Measurements from ENCODE around the gene KIAA1755.

Gene KIAA1755

DNA sequence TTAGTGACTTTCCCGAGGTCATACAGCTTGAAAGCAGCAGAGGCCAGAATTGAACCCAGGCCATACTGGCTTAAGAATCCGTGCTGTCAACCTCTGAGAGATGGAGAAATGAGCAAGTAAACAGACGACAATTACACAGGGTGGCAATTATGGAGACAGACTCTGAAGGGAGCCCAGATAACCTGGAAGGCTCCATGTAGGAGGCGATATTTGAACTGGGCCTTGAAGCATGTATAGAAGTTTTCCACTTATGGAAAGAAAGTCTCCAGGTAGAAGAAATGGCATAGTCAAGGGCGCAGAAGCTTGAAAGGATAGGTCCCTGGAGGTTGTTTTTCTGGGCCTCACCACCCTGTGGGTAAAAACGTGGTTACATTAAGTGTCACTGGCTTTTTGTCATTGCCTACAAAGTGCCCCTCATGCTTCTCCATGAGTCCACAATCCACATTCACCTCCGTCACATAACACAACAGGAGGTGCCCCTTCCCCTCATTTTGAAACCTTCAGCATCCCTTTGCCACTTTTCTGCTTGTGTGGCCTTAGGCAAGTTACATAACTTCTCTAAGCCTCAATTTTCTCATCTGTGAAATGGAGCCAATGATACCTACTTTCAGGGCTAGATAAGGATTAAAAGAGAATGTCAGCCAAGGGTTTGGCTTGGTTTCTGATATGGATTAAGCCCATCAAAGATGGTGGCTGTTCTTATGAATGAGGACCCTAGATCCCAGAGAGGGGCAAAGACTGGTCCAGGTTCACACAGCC lies 37.6 kb upstream of the KIAA1755 start:
- H3K4me3 ChIP-seq (ENCODE audit: low read length): no peak overlapping the region
- no peak for DNase-seq (ENCODE audit: low read depth)
- TF ChIP-seq, protein P1, sequence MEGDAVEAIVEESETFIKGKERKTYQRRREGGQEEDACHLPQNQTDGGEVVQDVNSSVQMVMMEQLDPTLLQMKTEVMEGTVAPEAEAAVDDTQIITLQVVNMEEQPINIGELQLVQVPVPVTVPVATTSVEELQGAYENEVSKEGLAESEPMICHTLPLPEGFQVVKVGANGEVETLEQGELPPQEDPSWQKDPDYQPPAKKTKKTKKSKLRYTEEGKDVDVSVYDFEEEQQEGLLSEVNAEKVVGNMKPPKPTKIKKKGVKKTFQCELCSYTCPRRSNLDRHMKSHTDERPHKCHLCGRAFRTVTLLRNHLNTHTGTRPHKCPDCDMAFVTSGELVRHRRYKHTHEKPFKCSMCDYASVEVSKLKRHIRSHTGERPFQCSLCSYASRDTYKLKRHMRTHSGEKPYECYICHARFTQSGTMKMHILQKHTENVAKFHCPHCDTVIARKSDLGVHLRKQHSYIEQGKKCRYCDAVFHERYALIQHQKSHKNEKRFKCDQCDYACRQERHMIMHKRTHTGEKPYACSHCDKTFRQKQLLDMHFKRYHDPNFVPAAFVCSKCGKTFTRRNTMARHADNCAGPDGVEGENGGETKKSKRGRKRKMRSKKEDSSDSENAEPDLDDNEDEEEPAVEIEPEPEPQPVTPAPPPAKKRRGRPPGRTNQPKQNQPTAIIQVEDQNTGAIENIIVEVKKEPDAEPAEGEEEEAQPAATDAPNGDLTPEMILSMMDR (conservative IDR thresholded peaks at IDR 0.05; ENCODE audit: low read depth, low read length): no peak

DNA sequence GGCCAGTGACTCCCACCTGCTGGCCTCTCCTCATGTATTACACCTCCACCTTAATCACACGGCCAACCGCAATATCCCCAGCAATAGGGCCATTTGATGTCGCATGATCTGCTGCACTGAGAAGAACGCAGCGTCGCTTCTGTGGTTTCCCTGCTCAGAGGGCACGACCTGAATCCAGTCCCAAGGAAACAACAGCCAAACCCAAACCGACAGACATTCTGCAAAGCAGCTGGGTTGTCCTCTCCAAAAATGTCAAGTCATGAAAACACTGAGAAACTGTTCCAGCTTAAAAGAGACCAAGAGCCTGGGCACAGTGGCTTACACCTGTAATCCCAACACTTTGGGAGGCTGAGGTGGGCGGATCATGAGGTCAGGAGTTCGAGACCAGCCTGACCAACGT lies 35.9 kb upstream of the KIAA1755 start:
- no peak for DNase-seq (ENCODE audit: low read depth)
- no peak overlapping the region for H3K4me3 ChIP-seq (ENCODE audit: low read length)
- TF ChIP-seq, protein P1 (conservative IDR thresholded peaks at IDR 0.05; ENCODE audit: low read depth, low read length): no peak

DNA sequence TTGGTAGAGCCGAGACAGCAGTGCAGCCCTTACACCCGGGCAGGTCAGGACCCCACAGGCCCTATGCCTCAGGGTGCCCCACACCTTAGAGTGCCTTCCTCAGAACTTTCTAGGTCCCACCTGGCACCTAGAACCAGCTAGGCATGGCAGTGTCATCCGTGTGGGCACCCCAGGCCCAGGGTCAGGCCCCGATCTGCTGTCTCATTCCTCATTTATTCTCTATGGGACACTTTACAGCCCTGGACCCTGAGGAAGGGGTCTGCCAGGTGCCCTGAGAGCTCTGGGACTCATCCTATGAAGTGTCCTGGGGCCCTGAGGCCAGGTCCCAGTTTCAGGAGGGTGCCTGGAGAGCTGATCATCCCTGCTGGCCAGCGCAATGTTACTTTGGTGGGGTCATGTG lies 35.3 kb upstream of the KIAA1755 start:
- DNase-seq (ENCODE audit: low read depth): no peak
- no peak overlapping the region for H3K4me3 ChIP-seq (ENCODE audit: low read length)
- TF ChIP-seq, protein P1 (conservative IDR thresholded peaks at IDR 0.05; ENCODE audit: low read depth, low read length): no peak

DNA sequence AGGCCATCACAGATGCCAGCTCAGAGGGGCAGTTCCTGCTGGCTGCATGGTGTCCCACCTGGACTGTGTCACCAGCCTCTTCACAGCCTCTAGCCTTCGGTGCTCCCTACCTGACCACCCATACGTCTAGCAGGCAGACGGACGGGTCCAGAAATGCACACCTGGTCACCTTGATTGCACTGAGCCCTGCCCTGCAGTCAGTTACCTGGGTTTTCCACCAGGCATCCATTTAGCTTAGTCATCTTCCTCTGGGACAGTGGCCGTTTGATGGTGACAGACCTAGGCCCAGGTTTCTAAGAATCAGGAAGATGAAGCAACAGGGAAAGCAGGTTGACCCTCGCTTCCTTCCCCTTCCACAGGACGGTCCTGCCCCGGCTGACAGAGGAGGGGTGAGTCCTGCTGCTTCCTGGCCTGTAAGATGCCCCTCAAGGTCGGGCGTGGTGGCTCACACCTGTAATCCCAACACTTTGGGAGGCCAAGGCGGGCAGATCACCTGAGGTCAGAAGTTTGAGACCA lies 33.6 kb upstream of the KIAA1755 start:
- no peak overlapping the region for H3K4me3 ChIP-seq (ENCODE audit: low read length)
- DNase-seq (ENCODE audit: low read depth): no peak
- TF ChIP-seq, protein P1 (conservative IDR thresholded peaks at IDR 0.05; ENCODE audit: low read depth, low read length): no peak

DNA sequence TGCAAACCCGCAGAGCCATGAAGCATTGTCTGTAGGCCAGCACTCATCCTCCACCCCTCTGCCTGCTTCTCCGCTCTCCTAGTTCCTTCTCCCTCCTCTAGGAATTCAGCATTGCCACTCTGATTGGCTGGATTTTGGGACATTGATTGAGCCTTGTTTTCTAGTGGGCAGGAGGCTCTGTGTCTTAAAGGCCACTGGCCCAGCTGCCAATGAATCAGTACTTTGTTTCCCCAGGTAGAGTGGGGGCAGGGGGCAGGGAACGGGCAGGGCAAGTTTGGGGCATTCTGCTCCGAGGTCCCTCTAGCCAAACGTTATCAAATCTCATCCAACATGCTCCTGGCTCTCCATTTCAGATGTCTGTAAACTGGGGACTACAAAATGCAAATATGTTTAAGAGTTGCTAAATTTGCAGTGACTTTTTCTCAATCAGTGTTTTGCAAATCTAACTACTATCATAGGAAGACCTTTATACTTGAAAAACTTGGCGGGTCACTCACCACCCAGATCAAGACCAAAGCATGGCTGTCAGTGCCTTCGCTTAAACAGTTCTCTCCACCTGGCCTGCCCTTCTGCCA lies 33.0 kb upstream of the KIAA1755 start:
- no peak overlapping the region for H3K4me3 ChIP-seq (ENCODE audit: low read length)
- TF ChIP-seq, protein P1 (conservative IDR thresholded peaks at IDR 0.05; ENCODE audit: low read depth, low read length): no peak

DNA sequence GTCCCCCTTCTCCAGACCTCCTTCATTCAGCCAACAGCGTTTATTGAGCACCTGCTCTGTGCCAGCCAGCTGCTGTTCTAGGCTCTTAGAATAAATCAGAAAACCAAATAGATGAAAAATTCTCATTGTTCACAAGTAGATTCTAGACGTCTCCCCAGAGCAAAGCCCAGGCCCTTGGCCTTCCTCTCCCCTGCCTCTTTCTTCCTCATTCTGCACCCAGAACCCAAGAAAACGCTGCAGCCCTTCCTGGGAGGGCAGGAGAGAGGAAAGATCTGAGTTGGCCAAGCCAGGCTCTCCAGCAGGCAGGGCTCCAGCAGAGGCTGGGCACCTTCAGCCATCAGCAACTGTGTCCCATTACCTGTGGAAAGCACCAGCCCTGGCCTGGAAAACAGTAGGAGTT lies 31.4 kb upstream of the KIAA1755 start:
- TF ChIP-seq, protein P1 (conservative IDR thresholded peaks at IDR 0.05; ENCODE audit: low read depth, low read length): no peak
- no peak for DNase-seq (ENCODE audit: low read depth)

More for the DNA sequence above, 33.0 kb upstream of the KIAA1755 start:
- DNase-seq (ENCODE audit: low read depth): no peak

More for the DNA sequence above, 31.4 kb upstream of the KIAA1755 start:
- no peak overlapping the region for H3K4me3 ChIP-seq (ENCODE audit: low read length)

Data from retinal pigment epithelial cell (primary cell).